Hepatocyte (in vitro differentiated cells): ENCODE measurements around the gene LRRC49. TPM values are rescaled to one million over a fixed set of nuclear protein-coding genes. Genes with fewer than 3 reads are reported as not detected.
A peak's percentile ranks its signal among the peaks of the same experiment; 100 is the strongest.

ENCODE experiments used
- DNase-seq: peaks from one replicate; pipeline ENCODE4 v3.0.0-alpha.2; 2016; ENCODE audit warnings: low spot score
- H2AFZ ChIP-seq: fragments of 200-600 bp; sonication (generic); 2 replicates; pipeline ENCODE4 v1.6.0; 2016; ENCODE audit warnings: antibody characterized with exemption, mild to moderate bottlenecking
- H3K27ac ChIP-seq: fragments of 200-600 bp; sonication (generic); 2 replicates; pipeline ENCODE4 v1.5.1; 2016; ENCODE audit warnings: mild to moderate bottlenecking
- H3K27me3 ChIP-seq: fragments of 200-600 bp; sonication (generic); 2 replicates; pipeline ENCODE4 v1.6.1; 2016
- H3K36me3 ChIP-seq: fragments of 200-600 bp; sonication (generic); replicated peaks from 2 replicates; pipeline ENCODE4 v1.5.1; 2016; ENCODE audit warnings: low read depth; ENCODE audit not compliant: insufficient read depth
- H3K4me1 ChIP-seq: fragments of 200-600 bp; sonication (generic); 2 replicates; pipeline ENCODE4 v1.5.1; 2016; ENCODE audit warnings: mild to moderate bottlenecking, moderate library complexity; ENCODE audit not compliant: insufficient read depth
- H3K4me2 ChIP-seq: fragments of 200-600 bp; sonication (generic); 2 replicates; pipeline ENCODE4 v1.6.0; 2016
- H3K4me3 ChIP-seq: fragments of 200-600 bp; sonication (generic); 2 replicates; pipeline ENCODE4 v1.5.1; 2016; ENCODE audit warnings: mild to moderate bottlenecking
- H3K79me2 ChIP-seq: fragments of 200-600 bp; sonication (generic); 2 replicates; pipeline ENCODE4 v1.6.0; 2017; ENCODE audit warnings: mild to moderate bottlenecking
- H3K9me2 ChIP-seq: fragments of 200-600 bp; sonication (generic); replicated peaks from 2 replicates; pipeline ENCODE4 v1.6.0; 2017; ENCODE audit warnings: mild to moderate bottlenecking; ENCODE audit not compliant: insufficient read depth
- H3K9me3 ChIP-seq: fragments of 200-600 bp; sonication (generic); 2 replicates; pipeline ENCODE4 v1.5.1; 2016; ENCODE audit warnings: low read depth, mild to moderate bottlenecking
- H4K20me1 ChIP-seq: fragments of 200-600 bp; sonication (generic); 2 replicates; pipeline ENCODE4 v1.6.0; 2016; ENCODE audit warnings: mild to moderate bottlenecking; ENCODE audit not compliant: insufficient read depth, poor library complexity, severe bottlenecking
- EZH2 ChIP-seq: fragments of 200-600 bp; sonication (generic); IDR thresholded peaks from 2 replicates; pipeline ENCODE4 v1.6.1; 2016; ENCODE audit warnings: antibody characterized with exemption, mild to moderate bottlenecking, borderline replicate concordance
- EZH2phosphoT487 ChIP-seq: fragments of 200-600 bp; sonication (generic); IDR thresholded peaks from one replicate; pipeline ENCODE4 v1.6.1; 2018; ENCODE audit warnings: antibody characterized with exemption, mild to moderate bottlenecking, low read depth, moderate library complexity; ENCODE audit not compliant: unreplicated experiment, severe bottlenecking
- WGBS: methylation state at CpG from one replicate; pipeline ENCODE4 v1.1.6; 2016; ENCODE audit warnings: low lambda C conversion rate; ENCODE audit errors: missing lambda C conversion rate; 5-methylcytosine and 5-hydroxymethylcytosine counted together
- polyA plus RNA-seq: library from polyadenylated mRNA; unstranded; fragments of >200 nt; fragmentation: Nextera tagmentation; extraction: Ambion mirVana; gene quantifications from 2 replicates; pipeline ENCODE4 v1.2.1, GENCODE V29; 2016
- total RNA-seq: library from RNA; depleted of rRNA; stranded (reverse); fragments of >200 nt; gene quantifications from 2 replicates; pipeline ENCODE4 v1.2.3, GENCODE V29; 2014
- TF ChIP-seq, protein P1 (sequence below): fragments of 200-600 bp; sonication (generic); IDR thresholded peaks from 2 replicates; pipeline ENCODE4 v1.5.1; 2016; ENCODE audit warnings: antibody characterized with exemption, mild to moderate bottlenecking; ENCODE audit not compliant: poor library complexity

The LRRC49 gene
- total and polyA plus RNA-seq, 2 experiments from 2014 or later: 1.4 to 11.6 TPM

DNA sequence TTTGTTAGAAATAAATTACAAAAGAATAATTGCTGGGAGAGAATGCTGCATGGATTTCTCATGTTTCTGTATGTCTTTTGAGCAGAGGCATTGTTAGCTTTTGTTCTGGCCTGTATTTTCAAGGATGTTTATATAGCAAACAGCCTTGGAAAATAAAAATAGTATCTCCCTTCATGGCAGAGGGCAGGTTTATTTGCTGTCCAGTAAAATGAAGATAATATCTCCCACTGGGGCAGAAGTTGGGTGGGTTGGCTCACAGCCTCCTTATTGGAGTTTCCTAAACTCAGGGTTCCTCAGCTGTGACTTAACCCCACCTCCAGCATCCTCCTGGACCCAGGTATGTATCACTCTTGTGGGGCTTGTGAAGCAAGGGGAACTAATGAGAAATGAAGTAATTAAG lies 178.9 kb downstream of the LRRC49 start:
- H3K4me2 ChIP-seq: no peak overlapping the region
- H3K9me3 ChIP-seq: no peaks in the 10 kb centered on the region
- H4K20me1 ChIP-seq: no peaks in the 10 kb centered on the region
- TF ChIP-seq EZH2: no peak
- no peak overlapping the region for H3K27ac ChIP-seq
- H3K36me3 ChIP-seq: no peaks in the 10 kb centered on the region
- no peak overlapping the region for H2AFZ ChIP-seq
- H3K79me2 ChIP-seq: no peaks in the 10 kb centered on the region
- no peak overlapping the region for H3K4me3 ChIP-seq
- no peak for DNase-seq
- H3K27me3 ChIP-seq: no peaks in the 10 kb centered on the region
- H3K9me2 ChIP-seq: no peaks in the 10 kb centered on the region
- no peaks in the 10 kb centered on the region for H3K4me1 ChIP-seq

DNA sequence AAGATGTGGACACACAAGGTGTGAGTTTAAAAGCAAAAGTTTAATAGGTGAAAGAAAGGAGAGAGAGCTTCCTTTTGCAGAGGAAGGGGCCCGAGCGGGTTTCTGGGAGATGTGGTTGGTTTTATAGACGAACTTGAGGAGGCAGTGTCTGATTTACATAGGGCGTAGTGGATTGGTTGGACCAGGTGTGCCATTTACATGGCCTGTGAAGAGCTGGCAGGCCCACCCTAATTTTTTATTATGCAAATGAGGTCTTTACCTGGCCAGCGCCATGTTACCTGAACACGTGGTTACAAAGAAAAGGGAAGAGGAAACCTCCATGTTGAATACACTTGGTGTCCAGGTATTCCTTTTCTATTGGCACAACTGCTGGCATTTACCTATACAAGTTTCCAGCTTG lies 179.8 kb downstream of the LRRC49 start:
- no peak for DNase-seq
- Histone ChIP-seq H3K36me3 (no peaks in the 10 kb centered on the region), H3K4me3 (no peak overlapping the region), H3K4me2 (no peak overlapping the region), H3K27me3 (no peaks in the 10 kb centered on the region), H3K27ac (no peak overlapping the region), H4K20me1 (no peaks in the 10 kb centered on the region), H3K79me2 (no peaks in the 10 kb centered on the region), H3K9me3 (no peaks in the 10 kb centered on the region), H3K4me1 (no peaks in the 10 kb centered on the region), H2AFZ (no peak overlapping the region), H3K9me2 (no peaks in the 10 kb centered on the region)
- TF ChIP-seq EZH2 (no peak), EZH2phosphoT487 (no peak)
- TF ChIP-seq, protein P1, sequence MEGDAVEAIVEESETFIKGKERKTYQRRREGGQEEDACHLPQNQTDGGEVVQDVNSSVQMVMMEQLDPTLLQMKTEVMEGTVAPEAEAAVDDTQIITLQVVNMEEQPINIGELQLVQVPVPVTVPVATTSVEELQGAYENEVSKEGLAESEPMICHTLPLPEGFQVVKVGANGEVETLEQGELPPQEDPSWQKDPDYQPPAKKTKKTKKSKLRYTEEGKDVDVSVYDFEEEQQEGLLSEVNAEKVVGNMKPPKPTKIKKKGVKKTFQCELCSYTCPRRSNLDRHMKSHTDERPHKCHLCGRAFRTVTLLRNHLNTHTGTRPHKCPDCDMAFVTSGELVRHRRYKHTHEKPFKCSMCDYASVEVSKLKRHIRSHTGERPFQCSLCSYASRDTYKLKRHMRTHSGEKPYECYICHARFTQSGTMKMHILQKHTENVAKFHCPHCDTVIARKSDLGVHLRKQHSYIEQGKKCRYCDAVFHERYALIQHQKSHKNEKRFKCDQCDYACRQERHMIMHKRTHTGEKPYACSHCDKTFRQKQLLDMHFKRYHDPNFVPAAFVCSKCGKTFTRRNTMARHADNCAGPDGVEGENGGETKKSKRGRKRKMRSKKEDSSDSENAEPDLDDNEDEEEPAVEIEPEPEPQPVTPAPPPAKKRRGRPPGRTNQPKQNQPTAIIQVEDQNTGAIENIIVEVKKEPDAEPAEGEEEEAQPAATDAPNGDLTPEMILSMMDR: no peak
- 95% methylated on average over 6 of the region's 6 CpGs for WGBS

DNA sequence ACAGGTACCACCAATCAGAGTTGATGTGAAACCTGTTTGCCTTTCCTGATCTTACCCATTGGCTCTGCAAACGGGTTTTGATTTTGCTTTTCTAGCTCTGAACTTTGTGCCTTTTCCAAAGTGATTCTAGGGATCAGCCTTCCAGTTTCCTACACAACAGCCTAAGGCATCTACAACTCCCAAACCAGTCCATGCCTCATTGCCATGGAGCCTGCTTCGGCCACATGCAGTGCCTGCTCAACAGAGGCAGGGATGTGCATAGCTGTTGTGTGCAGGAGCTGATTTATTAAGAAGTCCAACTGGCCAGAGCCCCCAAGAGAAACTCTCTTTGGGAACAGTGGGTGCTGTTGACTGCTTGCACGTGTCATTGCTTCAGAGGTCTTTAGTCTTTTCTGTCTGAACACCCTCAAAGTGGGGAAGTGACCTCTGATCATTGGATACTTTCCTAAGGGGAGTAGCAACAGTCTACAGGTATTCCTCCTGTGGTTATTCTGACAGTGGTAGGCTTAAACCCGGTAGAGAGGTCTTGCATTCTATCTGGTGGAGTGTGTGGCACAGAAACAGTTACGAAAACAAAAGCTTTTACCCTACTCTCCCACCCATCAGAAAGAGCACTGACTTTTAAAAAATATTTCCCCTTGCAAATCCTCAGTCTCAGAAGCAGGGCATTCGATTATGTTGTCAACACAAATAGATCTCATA lies 186.0 kb downstream of the LRRC49 start:
- Histone ChIP-seq H3K4me3 (no peak overlapping the region), H3K27me3 (no peaks in the 10 kb centered on the region), H3K9me2 (no peaks in the 10 kb centered on the region), H3K27ac (peak overlapping the region; percentile 42), H3K79me2 (no peaks in the 10 kb centered on the region), H3K9me3 (no peaks in the 10 kb centered on the region), H2AFZ (no peak overlapping the region), H3K4me2 (peak overlapping the region; percentile 28), H3K4me1 (peaks cover 17% of the 10 kb centered on the region), H3K36me3 (no peaks in the 10 kb centered on the region), H4K20me1 (no peaks in the 10 kb centered on the region)
- 65% methylated on average over 6 of the region's 6 CpGs for WGBS
- DNase-seq: no peak
- TF ChIP-seq, protein P1: no peak
- no peak for TF ChIP-seq EZH2
- TF ChIP-seq EZH2phosphoT487: no peak

DNA sequence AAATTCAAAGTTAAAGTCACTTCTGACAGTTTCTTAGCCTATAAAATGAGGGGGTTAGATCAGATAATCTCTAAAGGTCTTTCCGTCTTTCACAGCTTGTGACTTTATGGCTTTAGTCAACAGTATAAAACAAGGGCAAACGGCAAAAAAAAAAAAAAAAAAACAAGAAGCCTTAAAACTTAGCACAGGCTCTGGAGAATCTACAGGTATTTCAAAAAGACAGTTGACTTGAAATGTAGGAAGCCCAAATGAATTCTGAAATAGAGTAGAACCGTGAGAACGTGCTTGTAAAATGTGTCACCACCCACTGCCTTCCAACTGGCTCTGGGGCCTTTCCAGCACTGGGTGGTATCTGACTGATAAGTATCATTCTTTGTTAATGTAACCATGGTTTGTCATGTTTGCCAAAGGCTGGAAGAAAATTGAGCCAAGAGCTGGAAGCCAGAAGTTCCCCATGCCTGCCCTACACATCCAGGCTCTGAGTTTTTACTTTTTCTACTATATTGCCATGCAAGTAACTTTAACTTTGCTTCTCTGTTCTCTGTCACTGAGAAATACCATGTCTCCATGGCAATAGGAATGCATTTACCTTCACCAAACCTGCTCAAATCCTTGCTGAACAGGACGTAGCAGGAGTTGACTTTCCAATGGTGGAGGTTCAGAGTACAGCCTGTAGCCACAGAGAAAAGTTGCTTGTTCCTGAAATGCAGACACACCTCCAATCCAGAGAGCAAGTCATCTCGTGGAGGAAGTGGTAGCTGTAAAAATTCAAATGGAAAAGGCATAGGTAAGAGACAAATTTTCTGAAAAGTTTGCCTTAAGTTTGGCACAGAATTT lies 186.8 kb downstream of the LRRC49 start:
- H3K79me2 ChIP-seq: no peaks in the 10 kb centered on the region
- H3K4me3 ChIP-seq: no peak overlapping the region
- H3K4me1 ChIP-seq: peaks cover 17% of the 10 kb centered on the region
- peak; percentile 38 for DNase-seq
- no peak for TF ChIP-seq EZH2
- TF ChIP-seq, protein P1: no peak
- TF ChIP-seq EZH2phosphoT487: no peak
- no peaks in the 10 kb centered on the region for H3K9me2 ChIP-seq
- peak overlapping the region; percentile 28 for H3K4me2 ChIP-seq
- no peak overlapping the region for H2AFZ ChIP-seq
- H3K27ac ChIP-seq: peak overlapping the region; percentile 42
- H4K20me1 ChIP-seq: no peaks in the 10 kb centered on the region
- no peaks in the 10 kb centered on the region for H3K9me3 ChIP-seq
- H3K36me3 ChIP-seq: no peaks in the 10 kb centered on the region
- no peaks in the 10 kb centered on the region for H3K27me3 ChIP-seq
- WGBS: 29% methylated on average over 6 of the region's 6 CpGs
